Middle frontal gyrus (tissue), 1 donor: ENCODE results near the gene SERGEF.
A peak's percentile ranks its signal among the peaks of the same experiment; 100 is the strongest.

Experiments used
- DNase-seq: peaks from one replicate; pipeline ENCODE4 v3.0.0-alpha.2; 2015; ENCODE audit warnings: low spot score; ENCODE audit errors: extremely low spot score

The SERGEF gene

DNA sequence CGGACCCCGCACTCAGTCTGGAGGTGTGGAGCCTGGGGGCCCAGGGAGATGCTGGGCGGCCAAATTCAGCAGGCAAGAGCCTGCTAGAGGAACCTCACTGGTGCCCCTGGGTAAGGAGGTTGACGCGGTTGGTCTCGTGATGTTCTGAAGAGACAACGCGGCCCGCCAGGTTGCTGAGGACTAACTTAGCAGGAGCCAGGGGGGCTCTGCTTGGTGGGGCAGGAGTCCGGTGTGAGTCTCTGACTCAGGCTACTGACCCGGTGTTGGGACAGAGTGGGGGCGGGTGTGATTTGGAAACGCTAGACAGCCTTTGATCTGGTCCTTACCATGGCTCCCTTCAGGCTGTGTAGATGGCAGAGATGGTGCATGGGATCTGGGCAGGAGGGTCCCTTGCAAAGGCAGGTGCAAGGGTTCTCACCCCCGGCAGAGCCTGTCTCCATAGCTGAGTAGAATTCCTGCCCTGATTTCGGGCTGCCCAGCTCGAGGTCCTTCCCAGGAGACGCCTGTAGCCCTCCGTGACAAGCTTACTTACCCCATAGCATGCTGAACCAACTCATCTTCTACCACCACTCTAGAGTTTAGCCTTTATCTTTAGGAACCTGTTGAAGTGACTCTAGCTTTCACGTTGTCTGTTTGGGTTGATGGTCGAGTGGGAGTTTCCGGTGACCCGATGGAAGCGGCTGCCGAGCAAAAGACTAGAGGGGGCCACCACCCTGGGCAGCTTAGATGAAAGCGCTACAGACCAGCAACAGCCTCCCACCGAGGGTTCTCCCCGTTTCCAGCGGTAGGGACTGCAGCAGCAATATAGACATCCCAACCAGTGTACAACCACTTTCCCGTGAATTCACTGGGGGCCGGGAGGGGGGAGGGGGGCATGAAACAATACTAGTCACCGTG, 239.9 kb downstream of the SERGEF start:
- no peak for DNase-seq

DNA sequence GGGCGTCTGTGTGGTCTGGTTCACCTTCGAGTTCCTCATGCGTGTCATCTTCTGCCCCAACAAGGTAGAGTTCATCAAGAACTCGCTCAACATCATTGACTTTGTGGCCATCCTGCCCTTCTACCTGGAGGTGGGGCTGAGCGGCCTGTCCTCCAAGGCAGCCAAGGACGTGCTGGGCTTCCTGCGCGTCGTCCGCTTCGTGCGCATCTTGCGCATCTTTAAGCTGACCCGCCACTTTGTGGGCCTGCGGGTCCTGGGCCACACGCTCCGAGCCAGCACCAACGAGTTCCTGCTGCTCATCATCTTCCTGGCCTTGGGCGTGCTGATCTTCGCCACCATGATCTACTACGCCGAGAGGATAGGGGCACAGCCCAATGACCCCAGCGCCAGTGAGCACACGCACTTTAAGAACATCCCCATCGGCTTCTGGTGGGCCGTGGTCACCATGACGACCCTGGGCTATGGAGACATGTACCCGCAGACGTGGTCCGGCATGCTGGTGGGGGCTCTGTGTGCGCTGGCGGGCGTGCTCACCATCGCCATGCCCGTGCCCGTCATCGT, 240.9 kb downstream of the SERGEF start:
- DNase-seq: no peak

DNA sequence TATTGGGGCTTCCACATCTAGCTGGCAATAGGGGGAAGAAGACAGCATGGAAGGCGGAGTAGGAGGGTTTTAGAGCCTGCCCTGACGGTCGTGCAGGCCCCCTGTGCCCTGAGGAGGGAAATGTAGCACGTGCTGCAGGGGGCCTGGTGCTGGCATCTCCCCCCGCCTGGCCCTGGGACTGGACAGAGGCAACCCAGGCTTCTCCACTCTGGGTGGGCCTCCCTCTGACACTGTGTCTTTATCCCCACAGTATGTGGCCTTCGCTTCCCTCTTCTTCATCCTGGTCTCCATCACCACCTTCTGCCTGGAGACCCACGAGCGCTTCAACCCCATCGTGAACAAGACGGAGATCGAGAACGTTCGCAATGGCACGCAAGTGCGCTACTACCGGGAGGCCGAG, 241.4 kb downstream of the SERGEF start:
- no peak for DNase-seq

DNA sequence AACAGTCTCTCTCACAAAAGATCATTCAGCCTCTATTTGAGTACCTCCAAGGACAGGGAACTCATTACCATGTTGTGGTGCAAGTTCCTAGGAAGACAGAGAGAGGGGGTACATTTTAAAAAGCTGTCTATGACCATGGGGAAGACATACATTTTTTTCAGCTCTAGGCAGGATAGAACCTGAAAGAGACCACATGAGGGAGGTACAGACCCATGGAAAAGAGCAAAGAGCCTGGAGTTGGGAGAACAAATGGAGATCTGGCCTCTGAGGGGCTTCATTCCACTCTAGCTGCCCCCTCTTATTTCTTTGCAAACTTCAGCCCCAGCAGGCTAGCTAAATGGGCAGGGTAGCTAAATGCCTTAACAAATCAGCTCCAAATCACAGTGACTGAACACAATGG, 241.9 kb downstream of the SERGEF start:
- no peak for DNase-seq

DNA sequence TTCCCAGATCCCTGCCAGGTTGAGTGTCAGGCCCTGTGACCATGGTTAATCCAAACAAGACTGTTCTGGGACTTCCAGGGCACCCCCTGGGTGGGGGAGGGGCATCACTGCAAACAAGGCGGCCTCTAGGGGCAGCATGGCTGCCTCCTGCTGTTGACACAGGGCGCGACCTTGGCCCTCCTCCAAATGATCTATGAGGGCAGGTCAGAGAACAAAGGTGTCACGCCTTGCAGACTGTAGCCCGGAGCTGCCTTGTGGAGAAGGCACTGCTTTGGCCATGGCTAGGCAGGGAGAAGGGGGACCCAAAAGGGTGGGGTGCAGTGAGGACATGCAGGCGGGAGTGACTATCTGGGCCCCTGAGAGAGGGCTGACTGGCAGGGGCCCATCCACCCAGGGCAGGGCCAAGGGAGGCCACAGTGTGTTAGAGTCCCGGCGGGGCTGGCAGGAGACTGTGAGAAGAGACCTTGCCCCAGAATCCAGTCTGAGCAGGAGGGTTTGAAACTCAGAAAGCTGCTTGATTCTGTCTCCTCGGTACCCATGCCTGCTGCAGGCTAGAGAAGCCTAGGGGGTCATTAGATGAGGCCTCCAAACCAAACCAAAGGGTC, 242.7 kb downstream of the SERGEF start:
- no peak for DNase-seq

DNA sequence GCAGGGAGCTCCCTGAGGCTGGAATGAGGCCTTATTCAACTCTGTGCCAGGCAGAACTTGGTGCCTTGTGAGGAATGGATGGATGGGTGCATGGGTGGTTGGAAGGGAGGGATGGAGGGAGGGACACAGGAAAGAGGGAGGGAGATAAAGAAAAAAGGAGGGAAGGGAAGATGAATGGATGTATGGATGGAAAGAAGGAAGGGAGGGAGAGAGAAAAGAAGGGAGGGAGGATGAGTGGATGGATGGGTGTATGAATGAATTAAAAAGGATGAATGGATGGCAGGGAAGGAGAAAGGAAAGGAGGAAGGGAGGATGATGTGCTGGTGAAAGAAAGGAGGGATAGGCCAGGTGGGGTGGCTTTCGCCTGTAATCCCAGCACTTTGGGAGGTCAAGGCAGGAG, 243.6 kb downstream of the SERGEF start:
- no peak for DNase-seq

DNA sequence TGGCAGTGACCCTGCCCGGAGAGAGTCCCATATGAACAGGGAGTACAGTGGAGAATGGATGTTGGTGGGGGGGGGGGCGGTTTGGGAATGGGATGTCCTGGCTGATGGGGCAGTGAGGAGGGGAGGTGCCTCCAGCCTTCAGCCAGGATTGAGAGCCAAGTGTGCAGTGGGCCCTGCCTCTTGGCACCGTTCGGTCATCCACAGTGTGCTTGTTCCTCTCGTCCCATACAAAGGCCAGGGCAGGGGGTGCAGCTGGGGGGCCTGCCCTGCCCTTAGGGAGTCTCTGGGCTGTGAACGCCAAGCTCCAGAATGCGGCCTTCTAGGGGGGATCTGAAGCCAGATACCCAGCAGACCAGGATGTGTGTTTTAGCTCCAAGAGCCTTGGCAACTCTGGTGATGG, 244.3 kb downstream of the SERGEF start:
- no peak for DNase-seq

DNA sequence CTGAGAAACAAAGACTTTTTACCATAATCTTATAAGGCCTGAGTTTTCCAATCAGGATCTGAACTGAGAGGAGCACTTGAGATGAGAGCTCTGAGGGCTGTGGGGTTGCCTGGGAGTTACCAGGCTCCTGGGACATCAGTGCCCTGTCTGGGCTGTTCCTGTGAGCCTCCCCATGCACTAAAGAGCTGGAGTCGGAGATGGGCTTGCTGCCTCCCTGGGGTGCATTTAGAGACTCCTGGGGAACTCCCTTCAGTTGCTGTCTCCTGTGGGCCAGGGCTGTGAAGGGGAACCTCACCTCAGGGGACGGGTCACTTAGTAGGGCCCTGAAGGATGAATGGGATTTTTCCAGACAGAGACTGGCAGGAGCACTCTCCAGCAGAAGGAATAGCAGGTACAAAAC, 244.9 kb downstream of the SERGEF start:
- DNase-seq: no peak

DNA sequence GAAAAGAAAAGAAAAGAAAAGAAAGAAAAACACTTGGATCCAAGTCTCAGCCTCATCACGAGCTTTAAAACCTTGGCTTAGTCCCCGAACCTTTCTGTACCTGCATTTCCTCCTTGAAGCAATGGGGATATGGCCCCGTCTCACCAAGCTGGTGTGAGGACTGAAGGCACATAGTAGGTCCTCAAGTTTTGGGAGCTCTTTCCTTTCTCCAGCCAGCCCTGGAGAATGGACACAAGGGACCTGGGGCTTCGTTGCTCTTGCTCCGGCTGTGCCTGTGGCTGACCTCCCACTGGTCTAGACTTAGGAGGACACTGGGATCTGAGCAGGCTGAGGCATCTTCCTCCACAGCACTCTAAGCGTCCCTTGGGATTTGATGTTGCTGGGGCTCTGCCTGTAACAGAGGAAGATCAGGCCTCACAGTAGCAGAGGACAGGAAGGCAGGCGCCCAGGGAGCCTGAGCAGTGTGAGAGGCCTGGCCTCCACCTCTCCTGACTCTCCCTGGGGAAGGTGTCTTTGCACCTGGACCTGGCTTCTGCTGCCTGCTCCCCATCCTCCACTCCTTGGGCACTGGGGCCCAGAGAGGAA, 245.5 kb downstream of the SERGEF start:
- no peak for DNase-seq

DNA sequence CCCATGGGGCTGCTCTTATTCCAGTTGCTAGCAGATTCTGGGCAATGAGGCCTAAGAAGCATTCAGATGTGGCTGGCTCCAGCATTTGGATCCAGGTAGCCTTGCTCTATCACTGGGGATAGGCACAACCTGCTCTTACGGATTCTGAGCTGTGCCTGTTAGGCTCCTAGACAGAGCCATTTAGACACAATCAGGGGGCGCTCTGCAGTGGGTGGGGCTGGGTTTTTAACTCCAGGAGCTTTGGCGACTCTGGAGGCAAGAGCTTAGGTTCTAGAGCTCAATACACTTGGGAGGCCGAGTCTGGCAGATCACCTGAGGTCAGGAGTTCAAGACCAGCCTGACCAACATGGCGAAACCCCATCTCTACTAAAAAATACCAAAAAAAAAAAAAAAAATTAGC, 246.3 kb downstream of the SERGEF start:
- DNase-seq: no peak

DNA sequence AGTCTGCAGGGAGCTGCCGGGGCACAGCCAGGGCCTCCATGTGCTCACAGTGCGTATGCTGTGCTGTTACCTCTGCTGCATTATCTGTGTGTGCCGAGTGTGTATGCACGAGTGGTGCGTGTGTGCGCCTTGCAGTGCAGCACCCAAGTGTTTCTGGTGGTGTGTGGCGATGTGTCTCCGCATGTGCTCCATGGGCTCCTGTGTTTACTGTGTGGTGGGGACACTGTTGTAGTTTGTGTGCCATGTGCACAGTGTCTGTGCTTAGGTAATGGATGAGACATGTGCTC, 246.8 kb downstream of the SERGEF start:
- no peak for DNase-seq

DNA sequence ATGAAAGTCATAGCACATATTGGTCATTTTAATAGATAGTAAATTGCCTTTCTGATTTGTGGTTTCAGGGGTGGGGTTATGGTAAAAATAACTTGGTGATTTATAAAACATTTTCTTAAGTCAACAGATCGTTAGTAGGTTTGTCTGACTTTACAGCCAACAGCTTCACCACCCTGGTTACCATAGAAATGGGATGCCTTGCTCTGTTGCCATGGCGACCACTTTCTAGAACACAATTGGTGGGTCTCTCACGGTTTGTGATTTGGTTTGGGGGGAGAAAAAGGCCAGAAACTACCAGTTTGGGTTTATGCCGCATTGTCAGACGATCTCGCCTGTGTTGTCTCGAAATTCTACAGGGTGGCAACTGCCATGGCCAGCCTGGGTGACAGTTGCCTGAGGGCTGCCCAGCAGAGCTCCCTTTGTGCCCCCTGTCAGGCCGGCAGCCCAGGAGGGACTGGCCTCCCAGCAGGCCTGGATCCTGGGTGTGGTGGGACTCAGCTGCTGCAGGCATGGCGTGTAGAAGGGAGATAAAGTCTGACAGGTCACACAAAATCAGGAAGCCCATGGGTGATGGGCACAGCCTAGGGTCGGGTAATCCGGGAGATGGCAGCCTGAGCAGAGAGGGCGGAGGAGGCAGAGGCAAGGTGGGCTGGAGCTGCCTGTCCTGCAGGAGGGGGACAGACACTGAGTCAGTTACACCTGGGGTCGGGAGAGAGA, 247.3 kb downstream of the SERGEF start:
- peak; percentile 29 for DNase-seq

DNA sequence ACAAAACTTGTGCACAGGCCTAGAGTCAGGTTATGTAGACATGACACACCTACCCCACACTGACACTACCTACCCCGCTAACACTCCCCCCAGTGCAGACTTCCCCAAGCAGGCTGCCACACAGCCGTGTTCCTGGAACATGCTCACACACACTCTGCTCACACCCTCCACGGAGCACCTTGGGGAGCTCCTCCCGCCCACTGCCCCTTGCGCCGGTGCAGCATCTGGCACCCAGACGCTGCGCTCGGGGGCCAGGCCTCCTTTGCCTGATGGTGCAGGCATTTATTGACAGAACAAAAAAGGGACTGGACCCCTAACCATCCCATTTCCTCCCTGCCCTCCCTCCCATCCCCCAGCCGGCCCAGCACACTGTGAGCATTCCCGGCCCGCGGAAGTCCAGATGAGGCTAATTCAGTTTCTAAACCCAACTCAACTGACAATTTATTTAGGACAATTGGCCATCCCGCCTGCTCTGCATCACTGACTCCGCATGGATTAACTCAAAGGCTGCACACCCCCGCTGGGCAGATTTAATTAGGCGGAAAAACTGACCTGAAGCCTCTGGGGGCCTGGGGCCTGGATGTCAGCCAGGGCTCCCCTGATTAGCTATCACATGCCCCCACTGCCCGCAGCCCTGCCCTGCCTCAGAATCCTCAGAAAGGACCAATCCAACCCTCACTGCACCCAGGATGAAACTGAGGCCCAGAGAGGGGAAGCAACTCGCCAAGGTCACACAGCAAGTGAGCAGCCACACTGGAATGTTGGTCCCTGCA, 248.2 kb downstream of the SERGEF start:
- DNase-seq: no peak

DNA sequence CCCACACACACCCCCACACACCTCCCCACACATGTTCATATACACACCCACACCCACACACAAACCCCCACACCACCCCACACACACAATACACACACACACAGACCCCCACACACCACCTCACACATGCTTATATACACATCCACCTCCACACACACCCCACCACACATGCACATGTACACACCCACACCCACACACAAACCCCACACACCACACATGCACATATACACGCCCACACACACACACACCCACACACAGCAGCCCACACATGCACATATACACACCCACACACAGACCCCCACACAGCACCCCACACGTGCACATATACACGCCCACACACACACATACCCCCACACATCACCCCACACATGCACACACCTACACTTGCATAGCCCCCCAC, 249.1 kb downstream of the SERGEF start:
- no peak for DNase-seq

DNA sequence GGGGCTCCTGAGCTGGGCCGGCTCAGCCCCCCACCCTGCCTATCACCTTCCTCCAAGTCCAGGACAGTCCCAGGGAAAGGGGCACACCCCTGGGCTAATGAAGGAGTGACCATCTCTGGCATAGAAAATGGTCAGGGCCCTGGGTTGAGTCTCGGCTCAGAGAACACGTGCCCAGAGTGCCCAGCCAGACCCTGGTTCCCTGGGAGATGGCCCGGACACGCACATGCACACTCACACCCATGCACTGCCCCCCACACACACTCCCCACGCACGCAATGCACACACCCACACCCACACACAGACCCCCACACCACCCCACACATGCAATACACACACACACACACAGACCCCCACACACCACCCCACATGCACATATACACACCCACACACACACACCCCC, 249.6 kb downstream of the SERGEF start:
- no peak for DNase-seq

DNA sequence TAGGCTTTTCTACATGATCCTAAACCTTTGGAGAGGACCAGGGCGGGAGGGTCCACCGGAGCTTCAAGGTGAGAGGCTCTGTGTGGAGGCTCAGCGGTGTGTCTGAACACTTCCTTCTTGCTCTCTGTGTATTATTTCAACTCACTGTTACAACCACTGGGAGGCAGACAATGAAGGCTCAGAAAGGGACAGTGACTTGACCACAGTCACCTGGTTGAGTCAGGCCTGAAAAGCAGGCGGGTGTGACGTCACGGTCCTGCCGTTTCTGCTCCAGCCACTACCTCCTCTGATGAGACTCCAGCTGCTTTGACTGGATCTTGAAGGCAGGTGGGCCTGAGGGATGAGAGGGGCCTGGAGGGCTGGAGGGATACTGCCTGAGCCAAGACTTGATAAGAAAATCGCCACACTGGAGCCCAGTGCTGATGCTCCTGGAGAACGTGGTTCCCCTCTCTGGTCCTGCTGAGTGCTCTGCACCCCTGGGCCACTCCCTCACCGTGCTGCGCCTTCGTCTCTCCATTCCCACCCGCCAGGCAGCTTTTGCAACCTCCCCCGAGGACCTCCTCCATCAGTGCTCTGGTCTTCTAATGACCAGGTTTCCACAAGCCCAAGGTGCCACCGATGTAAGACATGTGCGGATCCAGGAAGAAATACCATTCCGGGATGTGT, 250.4 kb downstream of the SERGEF start:
- DNase-seq: no peak

DNA sequence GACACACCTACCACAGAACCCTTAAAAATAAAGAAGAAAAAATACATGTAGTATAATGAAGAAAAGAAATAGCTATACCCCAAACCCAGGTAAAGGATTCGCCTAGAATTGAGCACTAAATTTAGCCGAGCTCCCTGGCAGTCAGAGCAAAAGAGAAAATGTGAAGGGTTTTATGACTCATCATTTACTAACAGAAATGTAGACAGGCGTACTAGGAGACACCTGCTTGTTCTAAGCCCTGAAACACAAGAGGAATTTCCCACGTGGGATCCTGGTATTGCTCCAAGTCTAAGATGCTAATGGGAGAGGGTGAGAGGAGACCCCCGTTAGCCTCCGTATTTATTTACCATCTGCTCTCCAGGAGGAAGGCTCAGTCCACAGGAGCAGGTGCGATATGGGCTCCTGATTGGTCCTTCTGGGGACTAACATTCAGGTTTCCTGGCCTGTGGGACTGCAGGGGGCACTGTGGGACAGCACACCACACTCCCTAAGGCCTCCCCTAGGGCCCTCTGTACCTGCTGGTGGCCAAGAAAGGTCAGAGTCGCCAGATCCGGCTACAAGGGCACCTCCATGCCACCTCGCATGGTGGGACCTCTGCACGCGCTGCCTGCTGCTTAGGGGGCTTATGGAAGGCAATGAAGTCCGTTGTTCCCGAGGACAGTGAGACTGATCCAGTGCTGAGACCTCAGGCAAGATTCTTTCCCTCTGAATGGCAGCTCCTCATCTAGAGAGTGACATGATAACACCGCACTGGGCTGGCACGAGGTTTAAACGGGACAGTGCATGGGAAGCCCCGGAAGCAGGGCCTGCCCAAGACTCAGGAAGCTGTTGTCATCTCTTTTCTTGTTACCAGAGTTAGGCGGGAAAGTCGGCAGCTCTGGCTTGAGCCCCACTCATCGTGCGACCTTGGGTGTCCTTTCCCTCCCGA, 252.5 kb downstream of the SERGEF start:
- no peak for DNase-seq

DNA sequence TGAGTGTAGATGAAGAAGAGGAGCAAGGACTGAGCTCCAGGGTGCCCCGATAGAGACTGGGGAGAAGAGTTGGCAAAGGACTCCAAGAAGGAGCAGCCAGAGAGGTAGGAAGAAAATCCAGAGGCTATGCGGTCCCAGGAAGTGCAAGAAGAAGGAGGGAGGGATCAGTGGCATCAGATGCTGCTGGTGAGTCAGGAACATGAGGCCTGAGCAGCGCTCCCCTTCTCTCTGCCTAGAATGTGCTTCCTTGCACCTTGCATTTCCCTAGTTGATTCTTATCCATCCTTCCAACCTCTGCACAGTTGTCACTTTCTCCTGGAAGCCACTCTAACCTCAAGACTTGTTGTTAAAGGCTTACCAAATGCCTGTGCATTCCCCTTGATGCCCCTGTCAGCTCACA, 257.0 kb downstream of the SERGEF start:
- no peak for DNase-seq

DNA sequence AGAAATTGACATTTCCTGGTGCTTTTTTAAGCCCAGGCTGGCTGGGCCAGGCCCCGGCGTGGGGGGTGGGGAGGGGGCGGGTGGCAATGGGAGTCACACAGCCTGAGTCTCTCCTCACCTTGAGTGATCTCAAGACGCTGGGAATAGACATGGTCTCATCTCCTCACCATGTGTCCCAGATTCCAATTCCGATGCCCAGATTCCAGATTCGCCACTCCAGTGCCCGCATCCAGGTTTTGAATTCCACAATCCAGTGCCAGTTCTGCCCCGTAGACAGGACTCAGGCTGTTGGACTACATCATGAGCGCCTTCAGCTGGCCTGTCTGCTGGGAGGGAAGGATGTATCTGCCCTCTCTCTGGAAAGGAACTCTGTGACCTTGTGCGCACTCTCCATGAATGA, 259.2 kb downstream of the SERGEF start:
- DNase-seq: no peak

DNA sequence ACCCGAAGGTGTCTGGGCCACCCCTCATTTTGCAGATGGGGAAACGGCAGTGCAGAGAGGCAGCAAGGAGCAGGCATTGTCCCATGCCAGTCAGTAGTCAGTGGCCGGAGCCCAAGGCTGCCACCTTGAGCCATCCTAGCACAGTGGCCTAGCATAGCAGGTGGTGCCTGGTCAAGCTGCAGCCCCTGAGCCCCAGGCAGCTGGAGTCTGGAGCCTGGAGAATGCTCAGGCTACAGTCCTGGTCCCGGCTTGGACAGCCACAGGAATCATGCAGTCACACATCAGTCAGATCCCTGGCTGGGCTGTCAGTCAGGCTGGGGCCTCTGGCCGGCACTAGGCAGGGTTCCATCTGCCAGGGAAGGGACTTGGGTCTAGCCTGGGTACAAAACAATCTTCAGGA, 259.7 kb downstream of the SERGEF start:
- no peak for DNase-seq
